GM23248 (cell line): Measurements from ENCODE around the gene TVP23A.

Experiments used
- EZH2 ChIP-seq: fragments of 200-600 bp; sonication (generic); IDR thresholded peaks from 2 replicates; pipeline ENCODE4 v1.6.1; 2018; ENCODE audit warnings: antibody characterized with exemption, mild to moderate bottlenecking; ENCODE audit not compliant: insufficient read depth, poor library complexity, severe bottlenecking
- EZH2phosphoT487 ChIP-seq: fragments of 200-600 bp; sonication (generic); IDR thresholded peaks from 2 replicates; pipeline ENCODE4 v1.6.1; 2018; ENCODE audit warnings: antibody characterized with exemption, moderate library complexity, mild to moderate bottlenecking, low read depth; ENCODE audit not compliant: insufficient read depth

DNA sequence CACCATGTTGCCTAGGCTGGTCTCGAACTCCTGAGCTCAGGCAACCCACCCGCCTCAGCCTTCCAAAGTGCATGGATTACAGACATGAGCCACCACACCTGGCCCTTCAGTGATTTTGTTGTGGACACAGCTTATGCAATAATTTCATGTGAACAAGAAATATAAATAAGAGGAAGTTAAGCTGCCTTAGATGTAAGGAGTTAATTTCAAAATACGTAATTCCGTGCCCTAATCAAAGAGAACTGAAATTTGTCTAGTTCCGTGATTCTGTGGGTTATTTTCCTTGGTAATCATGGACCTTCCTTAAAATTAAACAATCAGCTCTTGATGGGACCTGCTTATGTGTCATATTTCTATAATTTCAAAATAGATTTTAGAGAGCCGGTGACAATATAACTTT lies 11.9 kb downstream of the TVP23A start:
- no peak for TF ChIP-seq EZH2phosphoT487
- TF ChIP-seq EZH2: no peak
